ENCODE measurements around the gene RALGPS2.

DNA sequence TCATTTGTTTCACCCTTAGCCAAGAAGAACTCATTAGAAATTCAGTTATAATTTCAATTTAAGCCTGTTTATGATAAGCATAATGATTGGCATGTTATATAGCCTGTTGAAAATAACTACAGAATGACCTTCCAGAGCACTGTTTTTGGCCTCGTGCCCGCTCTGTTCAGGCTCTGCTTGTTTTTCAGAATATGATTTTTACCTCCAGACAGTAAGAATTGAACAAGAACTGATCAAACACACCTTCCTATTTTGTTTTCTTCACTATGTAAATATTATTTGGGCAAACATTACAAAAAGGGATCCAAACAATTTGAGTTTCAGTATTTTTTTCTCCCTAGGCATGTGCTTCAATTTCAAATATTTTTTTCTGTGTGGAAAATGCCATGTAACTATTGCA, 193.9 kb downstream of the RALGPS2 start:
- TF ChIP-seq POLR2A (IDR thresholded peaks at IDR 0.05; ENCODE audit: low read depth, low read length) (no peak), POLR2AphosphoS5 (IDR thresholded peaks at IDR 0.05; ENCODE audit: low read depth, low read length) (no peak), TAF1 (IDR thresholded peaks at IDR 0.05; ENCODE audit: borderline replicate concordance, low read depth, low read length) (no peak)
